NOMO-1 treated with dmso at 0.1 percent for 144 hours (cell line): Measurements from ENCODE around the gene CHD9.
A peak's percentile ranks its signal among the peaks of the same experiment; 100 is the strongest.
"Not testable (repeated sequence)": the region's sequence is repeated elsewhere in the genome, so short reads cannot be mapped to it uniquely, and the experiment has no call there.

ENCODE experiments used
- DNase-seq: peaks from one replicate; lab custom pipeline; 2025; ENCODE audit not compliant: unreplicated experiment; lab: John Stamatoyannopoulos, UW

Gene CHD9

DNA sequence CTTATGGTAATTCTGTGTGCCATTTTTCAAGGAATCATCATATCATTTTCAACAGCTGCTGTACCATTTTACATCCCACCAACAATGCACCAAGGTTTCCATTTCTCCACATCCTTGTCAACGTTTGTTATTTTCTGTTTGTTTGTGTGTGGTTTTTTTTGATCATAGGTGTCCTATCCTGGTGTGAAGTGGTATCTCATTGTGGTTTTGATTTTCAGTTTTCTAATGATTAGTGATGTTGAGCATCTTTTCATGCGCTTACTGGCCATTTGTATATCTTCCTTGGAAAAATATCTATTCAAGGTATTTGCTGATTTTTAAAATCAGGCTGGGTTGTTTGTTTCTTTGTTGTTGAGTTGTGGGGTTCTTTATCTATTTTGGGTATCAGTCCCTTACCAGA lies 15.0 kb downstream of the CHD9 start:
- DNase-seq = no peak

DNA sequence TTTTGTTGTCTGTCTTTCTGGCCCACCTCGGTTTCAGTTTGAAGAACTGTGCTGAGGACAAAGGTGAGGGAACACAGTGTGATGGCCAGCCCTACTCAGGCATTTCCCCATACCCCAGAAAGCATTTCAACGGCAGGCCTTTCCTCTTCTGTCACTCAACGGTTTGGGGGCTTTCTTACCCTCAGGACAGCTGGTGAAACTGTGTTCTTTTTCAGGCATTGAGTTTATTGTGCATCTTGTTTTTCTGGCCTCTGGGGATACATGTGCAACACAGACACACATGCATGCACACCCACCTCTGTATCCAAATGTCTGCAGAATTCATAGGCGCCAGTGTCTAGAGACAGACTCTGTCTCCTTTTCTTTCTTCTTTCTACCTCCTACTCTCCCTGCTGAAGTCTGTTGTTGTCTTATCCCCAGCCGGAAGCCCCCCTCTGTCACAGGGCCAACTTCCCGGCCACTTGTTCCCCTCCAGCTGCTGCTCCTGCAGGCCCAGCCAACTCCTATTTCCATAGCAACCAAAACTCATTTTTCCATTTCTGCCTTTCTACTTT lies 17.0 kb downstream of the CHD9 start:
- DNase-seq = no peak

DNA sequence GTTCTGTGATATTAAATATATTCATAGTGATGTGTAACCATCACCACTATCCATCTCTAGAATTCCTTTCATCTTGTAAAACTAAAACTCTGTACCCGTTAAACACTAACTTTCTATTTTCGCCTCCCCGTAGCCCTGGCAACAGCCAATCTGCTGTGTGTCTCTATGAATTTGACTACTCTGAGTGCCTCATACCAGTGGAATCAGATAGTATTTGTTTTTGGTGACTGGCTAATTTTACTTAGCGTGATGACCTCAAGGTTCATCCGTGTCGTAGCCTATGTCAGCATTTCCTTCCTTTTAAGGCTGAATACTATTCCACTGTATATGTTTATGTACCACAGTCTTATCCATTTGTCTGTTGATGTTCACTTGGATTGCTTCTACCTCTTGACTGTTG lies 18.2 kb downstream of the CHD9 start:
- DNase-seq = no peak

DNA sequence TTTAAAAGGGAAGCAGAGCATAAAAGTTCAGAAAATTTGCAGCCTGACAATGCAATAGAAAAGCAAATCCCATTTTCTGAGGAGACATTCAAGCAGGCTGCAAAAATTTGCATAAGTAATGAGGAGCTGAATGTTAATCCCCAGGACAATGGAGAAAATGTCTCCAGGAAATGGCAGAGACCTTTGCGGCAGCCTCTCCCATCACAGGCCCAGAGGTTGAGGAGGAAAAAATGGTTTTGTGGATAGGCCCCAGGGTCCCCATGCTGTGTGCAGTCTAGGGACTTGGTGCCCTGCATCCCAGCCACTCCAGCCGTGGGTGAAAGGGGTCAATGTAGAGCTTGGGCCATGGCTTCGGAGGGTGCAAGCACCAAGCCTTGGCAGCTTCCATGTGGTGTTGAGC lies 19.5 kb downstream of the CHD9 start:
- DNase-seq = not testable (repeated sequence)

DNA sequence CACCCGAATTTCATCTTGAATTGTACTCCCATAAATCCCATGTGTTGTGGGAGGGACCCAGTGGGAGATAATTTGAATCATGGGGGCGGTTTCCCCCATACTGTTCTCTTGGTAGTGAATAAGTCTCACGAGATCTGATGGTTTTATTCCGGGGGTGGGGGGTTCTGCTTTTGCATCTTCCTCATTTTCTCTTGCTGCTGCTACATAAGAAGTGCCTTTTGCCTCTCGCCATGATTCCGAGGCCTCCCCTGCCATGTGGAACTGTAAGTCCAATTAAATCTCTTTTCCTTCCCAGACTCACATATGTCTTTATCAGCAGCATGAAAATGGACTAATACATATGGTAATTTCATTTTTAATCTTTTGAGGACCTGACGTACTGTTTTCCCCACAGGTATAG lies 20.7 kb downstream of the CHD9 start:
- not testable (repeated sequence) for DNase-seq

DNA sequence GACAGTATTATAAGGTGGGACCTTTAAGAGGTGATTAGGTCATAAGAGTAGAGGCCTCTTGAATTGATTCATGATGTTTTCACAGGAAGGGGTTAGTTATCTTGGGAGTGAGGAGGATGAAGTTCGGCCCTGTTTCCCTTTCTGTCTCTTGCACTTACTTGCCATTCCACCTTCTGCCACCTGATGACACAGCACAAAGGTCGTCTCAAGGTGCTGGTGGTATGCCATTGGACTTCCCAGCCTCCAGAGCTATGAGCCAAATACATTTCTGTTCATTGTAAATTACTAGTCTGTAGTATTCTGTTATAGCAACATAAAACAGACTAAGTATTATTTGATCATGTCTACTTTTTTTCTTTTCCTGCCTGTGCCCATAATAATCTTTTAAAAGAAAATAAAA lies 23.5 kb downstream of the CHD9 start:
- DNase-seq = no peak

DNA sequence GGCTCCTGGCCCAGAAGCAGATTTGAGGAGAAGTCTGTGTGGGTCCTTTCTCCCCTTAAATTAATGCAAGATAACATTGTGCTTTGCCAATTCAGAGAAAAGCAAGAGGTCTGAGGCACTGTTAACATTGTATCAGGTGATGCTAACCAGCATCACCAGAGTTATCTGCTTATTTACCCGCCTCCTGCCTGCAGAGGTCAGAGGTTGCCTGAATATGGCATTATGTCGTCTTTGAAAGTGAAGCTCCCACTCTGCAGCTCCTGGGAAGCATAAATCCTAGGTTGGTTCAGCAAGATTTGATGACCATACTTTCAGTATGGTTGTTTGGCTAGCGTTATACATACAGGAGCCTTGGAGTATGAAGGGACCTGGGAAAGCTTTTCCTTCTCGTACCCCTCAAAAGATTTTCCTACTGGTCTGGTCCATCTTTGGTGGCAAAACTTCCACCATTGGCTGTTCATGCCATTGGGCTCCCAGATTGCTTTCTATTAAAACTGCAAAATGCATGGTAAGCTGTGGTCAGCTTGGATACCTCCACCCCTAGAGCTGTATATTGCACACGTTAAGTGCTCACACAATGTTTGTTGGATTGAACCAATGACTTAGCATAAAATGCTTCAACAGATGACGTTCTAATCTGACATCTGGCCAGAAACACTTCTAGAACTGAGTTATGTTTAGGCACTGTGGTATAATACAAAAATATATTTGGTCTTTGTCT lies 24.1 kb downstream of the CHD9 start:
- no peak for DNase-seq

DNA sequence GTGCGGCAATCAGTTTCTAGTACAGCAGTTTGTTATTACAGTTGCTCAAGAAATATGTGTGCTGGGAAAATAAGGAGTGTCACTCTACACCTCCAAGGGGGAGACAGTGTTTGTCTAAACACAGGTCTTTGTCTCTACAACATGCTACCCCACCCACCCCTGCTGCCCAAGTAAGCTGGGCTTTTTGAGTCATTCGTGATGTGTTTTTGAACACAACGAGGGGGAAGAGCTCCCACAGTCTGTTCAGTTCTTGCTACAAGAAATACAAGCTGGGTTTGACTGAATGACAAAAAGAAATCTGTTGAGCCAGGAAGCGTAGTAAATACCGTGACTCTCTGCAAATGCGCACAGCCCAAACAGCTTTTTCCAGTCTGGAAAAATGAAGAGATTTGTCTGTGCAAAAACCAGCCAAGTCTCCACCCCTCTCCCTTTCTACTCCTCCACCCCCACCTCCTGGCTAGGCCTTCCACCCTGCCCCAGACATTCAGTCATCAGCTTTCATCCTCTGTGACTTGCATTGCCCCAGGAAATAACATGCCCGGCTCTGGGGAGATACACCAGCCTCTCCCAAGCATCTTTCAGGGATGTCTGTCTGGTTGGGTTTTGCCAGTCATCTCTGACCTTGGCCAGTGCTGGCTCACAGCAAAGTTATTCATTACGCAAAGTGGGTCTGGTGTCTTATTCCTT lies 25.7 kb downstream of the CHD9 start:
- no peak for DNase-seq

DNA sequence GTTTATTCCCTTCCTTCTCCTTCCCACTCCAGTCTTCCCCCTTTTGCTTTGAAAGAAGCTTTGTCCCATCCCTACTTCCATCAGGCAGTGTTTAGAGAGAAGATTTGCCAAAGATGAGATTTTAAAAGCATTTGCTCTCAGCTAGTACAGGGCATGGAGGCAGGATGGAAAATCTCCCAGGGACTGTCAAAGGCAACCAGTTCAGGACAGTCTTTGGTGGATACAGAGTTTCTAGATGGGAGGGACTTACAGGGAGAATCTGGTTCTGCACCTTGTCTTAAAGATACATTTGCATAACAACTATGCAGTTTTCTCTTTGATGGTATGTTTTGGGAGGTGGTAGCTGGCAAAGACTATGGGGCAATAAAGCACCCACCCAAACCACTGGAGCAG lies 26.2 kb downstream of the CHD9 start:
- DNase-seq = no peak

DNA sequence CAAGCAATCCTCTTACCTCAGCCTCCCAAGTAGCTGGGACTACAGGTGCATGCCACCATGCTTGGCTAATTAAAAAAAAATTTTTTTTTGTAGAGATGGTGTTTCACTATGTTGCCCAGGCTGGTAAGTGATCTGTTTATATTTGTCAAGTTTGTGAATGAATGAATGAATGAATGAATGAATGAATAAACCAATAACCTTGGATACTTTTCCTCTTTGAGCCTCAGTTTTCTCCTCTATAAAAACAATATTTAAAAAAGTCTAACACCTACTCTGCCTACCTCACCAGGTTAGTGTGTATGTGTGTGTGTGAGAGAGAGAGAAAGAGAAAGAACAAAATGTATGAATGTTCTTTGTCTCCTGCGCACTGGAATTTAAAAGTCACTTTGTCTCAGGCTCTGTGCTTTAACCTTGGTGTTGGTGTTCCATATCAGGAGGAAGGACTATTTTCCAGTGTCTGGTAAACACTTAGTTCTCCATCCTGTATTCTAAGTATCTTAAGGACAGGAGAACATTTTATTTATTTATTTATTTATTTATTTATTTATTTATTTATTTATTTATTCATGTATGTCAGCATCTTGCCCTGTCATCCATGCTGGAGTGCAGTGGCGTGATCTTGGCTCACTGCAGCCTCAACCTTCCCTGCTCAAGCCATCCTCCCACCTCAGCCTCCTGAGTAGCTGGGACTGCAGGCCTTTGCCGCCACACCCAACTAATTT lies 27.1 kb downstream of the CHD9 start:
- DNase-seq = no peak

DNA sequence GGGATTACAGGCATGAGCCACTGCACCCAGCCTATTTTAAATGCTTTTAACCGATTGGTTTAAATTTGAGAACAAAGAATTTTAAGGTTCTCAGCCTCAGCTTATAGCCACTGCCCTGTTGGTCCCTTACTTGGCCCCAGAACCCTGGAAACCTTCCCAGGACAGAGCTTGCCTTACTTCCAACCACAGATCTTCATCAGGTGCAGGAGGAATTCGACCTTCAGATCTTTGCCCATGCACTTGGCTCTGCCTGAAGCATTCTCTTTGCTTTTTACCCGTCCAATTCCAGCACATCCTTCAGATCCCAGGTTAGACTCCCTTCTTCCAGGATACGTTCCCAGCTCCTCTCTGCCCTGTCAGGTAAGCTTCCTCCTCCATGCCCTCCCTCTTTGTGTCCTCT lies 27.7 kb downstream of the CHD9 start:
- no peak for DNase-seq

DNA sequence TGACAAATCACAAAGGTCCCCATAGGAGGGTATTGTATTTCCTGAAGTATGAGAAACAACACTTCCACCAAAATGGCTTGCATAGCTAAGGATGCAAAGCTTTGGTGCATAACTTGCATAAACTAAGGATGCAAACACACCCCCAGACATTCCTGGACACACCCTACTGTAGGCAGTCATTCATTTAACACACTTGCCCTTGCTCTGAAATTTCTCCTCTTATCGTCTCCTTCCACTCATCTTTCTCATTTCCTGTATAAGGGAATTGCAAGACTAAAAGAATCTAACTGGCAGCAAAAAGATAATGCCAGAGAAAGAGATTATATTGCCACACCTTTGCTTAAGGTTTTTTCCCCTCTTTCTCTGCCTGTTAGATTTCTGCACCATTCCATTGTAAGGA lies 28.3 kb downstream of the CHD9 start:
- no peak for DNase-seq

DNA sequence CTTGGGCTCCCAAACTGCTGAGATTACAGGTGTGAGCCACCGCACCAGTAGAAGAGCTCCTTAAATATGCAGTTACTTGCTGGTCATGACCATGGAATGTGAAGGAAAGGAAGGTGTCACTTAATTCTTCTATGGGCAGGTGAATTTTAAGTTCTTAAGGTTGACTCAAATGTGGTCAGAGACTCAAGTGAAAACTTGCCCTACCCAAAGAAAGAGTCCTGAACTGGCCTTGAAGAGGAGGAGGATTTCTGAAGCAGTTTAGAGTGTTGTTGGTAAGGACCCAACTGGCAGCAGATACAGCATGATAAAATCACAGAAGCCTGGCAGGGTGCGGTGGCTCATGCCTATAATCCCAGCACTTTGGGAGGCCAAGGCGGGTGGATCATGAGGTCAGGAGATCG lies 29.4 kb downstream of the CHD9 start:
- no peak for DNase-seq

DNA sequence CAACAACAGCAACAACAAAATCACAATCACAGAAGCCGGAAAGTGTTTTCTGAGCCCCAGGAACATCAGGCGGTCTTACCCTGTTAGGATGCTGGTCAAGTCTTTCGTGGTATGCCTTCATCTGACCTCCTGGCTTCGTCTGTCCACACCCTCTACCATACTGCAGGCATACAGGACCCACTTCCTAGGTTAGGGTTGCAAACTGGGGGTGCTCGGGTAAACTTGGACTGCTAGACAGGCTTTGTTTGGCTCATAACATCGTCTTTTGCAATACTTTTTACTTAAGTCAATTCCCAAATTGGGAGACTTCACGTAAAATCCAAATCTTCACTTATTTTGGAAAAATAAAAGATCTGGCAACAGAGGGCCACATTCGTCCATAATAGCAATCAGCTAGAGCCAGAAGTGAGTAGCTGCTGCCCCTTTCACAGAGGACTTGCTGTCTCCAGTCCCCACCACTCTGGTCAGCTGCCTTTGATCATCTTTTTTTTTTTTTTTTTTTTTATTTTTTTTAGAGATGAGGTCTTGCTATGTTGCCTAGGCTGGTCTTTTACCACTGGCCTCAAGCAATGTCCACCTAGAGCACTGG lies 30.0 kb downstream of the CHD9 start:
- no peak for DNase-seq

DNA sequence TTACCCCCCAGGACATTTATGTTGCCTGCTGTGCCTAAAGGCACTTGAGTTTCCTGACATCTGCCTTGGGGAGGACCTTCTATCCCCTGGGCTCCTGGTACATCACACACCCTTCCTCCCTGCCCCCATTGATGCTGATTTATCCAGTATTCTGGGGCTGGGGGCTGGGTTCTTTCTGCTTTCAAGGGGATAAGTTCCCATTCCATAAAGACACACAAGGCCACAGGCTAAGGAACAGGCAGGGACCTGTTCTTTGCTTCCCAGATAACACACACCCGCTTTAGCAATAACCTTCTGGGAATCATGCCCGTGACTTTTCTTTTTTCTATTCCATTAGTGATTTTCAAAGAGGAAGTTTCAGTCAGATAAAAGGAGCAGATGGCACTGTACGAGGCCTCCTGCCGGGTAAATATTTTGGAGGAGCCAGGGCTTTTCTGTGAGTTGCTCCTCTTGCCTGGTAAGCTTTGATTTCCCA lies 30.6 kb downstream of the CHD9 start:
- DNase-seq = no peak

DNA sequence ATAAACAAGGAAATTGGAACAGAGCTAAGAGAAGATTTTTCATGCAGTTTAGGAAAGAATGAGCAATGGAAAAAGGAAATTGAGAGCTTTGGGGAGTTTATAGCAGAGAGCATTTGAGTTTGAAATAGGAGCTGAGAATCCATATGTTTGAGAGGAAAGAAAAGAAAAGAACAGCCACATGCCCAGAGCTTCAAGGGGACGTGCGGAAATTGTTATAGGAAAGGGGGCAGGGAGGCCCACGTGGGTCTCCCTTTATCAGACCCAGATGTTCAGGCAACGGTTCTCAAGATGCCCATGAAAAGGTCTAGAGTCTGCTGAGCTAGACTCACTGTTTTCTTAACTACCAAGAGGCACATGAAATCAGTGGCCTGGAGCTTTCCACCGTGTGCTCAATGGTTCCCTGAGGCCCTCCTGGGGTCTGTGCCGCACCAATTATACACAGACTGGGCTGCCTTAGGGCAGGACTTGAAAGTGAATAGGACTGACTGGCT lies 31.2 kb downstream of the CHD9 start:
- no peak for DNase-seq

DNA sequence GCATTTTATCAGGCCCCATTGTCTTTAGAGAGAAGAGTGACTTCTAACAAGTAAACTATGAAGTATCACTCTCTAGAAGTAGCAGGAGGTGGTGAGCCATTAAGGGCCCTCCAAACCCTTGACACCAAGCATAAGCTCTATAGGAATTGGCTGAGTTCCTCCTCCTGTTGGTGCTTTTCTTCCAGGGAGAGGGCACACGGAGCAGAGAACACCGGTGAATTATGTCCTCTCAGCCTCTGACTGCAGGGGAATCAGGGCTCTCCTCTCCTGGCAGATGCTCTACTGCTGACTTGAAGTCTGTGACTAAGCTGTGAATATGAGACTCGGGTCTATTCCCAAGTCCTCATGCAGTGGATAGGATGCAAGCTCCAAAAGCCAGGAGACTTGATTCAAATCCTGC lies 32.3 kb downstream of the CHD9 start:
- no peak for DNase-seq

DNA sequence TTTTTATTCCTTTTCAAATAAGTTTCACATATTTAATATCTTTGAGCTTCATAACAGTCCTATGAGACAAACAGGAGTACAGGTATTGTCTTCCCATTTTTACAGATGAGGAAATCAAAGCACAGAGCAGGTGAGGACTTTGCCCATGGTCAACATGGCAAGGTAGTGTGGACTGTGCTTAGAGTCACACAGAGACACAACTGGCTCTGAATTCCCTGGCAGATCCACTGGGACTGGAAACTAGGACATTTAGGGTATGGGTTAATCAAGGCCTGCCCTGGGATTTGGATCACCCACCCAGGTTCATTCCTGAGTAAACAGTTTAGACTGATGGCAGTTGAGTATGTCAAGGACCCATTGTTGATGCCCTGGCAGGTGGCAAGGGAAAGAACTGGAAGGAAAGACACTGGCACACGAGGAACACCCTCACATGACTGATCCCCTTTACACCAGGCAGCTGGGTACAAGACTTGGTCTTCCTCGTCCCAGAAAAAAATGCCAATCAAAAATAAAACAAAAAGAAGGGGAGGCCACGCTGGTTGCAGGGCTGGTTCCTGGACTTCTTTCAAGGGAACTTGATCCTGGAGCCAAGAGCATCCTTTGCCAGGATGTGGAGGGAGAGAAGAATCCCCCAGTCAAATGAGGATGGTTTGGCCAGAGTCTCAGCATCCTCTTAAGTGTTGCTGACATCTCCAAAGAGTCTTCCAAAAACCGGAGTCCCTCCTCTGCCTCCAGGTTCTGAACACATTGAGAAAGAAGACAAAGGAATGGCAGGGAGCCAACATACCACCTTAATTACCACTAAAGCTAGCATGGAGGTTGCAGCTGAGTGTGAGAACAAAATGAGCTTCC lies 34.9 kb downstream of the CHD9 start:
- DNase-seq = no peak

DNA sequence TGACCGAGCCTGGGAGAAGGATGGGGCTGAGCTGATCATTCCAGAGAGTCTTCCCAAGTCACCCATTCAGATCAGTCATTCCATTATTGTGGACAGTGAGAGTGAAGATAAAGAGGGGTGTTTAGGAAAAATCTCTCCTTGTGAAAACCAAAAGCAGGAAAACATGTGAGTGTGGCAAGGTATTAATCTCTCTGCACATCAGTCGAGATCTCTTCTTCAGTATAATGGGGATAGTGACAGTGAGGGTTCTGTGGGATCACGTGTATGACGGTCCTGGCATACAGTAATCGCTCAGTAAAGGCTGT lies 35.4 kb downstream of the CHD9 start:
- DNase-seq = no peak

DNA sequence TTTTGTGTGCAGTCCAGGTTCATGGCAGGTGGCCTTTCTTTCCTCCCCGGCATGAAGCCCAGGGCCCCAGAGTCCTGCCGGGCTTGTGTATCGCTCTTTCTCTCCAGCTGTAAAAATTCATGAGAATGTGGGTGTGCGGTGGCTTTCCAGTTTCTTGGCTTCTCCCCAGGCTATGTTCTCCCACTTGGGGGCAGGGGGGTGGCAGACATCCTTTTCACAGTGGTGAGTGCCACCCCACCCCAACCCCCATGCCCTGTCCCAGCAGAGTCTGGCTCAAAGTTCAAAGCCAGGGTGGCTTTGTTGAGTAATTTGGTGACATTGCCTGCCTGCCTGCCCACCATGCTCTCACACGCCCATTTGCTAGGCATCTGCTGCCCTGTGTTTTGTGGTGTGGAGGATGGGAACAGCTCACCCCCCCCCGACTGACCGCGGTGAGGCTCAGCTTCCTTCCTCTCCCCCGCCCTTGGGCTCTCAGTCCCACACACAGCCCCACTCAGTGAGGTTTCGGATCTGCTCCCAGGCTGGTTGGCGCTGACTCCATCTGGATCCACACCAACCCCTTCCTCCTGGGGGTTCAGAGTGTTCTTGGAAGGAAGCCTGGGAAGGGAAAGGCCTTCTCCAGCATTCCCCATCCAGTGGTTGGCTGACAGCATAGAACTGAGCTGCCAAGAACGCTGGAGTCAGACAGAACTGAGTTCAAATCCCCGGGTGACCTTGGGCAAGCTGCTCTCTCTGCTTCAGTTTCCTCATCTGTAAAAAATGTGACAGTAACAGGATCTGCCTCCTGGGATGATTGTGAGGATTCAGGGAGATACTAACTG lies 36.0 kb downstream of the CHD9 start:
- peak; percentile 43 for DNase-seq
